Islet of Langerhans (tissue), 1 donor: ENCODE data around the gene CRYGA.
"Not testable (repeated sequence)": the region's sequence is repeated elsewhere in the genome, so short reads cannot be mapped to it uniquely, and the experiment has no call there.

ENCODE experiments used
- FAIRE-seq: peaks from one replicate; lab custom pipeline; 2011; peaks lifted over from hg19 to GRCh38; lab: Jason Lieb, UNC

Gene CRYGA

DNA sequence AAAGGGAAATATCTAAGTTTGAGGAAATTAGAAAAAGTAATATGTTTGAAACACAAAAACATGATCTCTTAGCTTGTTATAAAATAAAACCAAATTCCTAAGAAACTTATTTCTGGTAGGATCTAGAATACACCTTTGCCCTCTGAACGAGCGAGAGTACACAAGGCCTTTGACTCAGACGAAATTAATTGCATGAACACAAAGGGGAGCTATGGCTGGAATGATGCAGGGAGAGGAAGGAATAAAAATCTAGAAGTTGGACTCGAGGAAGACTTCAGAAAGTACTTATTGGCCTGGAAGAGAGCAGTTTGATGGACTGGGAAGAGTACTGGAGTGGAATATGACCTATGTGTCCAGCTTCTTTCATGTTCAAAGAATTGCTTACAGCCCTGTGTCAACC is 38.1 kb downstream of the CRYGA start:
- FAIRE-seq = no peak

DNA sequence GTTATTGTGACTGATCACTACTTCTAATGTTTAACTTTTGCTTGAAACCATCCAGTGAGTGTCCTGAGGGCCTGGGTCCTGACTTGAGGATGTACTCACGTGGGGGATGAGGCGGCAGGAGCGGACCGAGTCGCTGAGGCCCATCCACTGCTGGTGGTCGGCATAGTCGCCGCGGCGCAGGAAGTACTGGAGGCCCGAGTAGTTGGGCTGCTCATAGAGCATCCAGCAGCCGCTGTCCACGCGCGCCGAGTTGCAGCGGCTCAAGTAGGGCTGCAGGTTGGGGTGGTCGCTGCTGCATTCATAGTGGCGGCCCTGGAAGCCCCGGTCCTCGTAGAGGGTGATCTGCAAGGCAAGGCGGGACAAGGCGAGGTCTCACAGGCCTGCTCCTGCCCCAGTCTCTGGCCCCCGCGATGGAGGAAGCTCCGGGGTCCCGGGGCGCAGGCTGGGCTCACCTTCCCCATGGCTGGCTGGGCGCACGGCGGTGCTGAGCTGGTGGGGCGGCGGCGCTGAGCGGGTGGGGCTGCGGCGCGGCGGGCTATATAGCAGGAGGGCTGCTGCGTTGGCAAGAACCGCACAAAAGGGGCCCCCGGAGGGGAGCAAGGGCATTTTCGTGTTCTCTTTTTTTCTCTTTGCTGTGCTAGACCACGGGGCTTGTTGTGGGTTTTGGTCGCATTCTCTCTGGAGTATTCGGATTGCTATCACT is 39.2 kb downstream of the CRYGA start, which contains the start of gene CRYGD:
Gene CRYGD (minus strand): TSS at position 512 of the 703 bp plus-strand sequence. CDS start 51 bp downstream, at position 461.
- FAIRE-seq = not testable (repeated sequence)

GRCh38 chr2:208122248-208122647 is 41.1 kb downstream of the CRYGA start:
- FAIRE-seq = no peak

- no peak for FAIRE-seq
Measured at GRCh38 chr2:208118918-208119317, 44.5 kb downstream of the CRYGA start.

- not testable (repeated sequence) for FAIRE-seq
Measured at GRCh38 chr2:208117390-208117789, 46.0 kb downstream of the CRYGA start.

DNA sequence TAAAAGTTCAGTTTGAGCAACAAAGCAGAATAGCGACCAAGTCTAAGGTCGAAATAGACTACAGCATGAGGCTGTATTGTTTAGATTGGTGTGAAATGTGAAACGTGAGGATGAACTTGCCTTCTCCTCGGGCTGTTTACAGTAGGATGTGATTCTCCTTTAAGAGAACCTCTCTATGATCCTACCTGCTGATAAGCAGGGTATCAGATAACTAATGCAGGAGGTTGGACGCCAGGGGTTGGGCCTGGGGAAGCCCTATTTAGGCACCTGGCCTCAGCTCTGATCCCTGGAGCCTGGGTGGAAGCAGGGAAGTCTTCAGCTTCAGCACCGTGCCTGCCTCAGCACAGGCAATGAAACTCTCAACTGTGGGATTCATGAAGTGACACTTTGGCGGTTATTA is 50.4 kb downstream of the CRYGA start:
- FAIRE-seq = no peak

DNA sequence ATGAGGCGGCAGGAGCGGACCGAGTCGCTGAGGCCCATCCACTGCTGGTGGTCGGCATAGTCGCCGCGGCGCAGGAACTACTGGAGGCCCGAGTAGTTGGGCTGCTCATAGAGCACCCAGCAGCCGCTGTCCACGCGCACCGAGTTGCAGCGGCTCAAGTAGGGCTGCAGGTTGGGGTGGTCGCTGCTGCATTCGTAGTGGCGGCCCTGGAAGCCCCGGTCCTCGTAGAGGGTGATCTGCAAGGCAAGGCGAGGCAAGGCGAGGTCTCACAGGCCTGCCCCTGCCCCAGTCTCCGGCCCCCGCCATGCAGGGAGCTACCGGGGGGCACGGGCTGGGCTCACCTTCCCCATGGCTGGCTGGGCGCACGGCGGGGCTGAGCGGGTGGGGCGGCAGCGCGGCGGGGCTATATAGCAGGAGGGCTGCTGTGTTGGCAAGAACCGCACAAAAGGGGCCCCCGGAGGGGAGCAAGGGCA is 51.1 kb downstream of the CRYGA start:
- FAIRE-seq = not testable (repeated sequence)
